HepG2 (cell line): Measurements from ENCODE around the gene ZNF511.

Experiments
- STAG1 ChIP-seq: sonication (generic); formaldehyde crosslinking; IDR thresholded peaks from 2 replicates; pipeline ENCODE4 v1.4.0; 2020; ENCODE audit warnings: missing genetic modification reagents
- SUZ12 ChIP-seq: fragments of 150-350 bp; IDR thresholded peaks from 2 replicates; pipeline ENCODE4 v1.6.1; 2014; ENCODE audit warnings: low read depth, low read length
- TF ChIP-seq, protein P1 (sequence below): IDR thresholded peaks from 2 replicates; pipeline ENCODE4 v1.6.1; 2016; ENCODE audit warnings: missing biosample characterization, missing genetic modification reagents, low read depth

DNA sequence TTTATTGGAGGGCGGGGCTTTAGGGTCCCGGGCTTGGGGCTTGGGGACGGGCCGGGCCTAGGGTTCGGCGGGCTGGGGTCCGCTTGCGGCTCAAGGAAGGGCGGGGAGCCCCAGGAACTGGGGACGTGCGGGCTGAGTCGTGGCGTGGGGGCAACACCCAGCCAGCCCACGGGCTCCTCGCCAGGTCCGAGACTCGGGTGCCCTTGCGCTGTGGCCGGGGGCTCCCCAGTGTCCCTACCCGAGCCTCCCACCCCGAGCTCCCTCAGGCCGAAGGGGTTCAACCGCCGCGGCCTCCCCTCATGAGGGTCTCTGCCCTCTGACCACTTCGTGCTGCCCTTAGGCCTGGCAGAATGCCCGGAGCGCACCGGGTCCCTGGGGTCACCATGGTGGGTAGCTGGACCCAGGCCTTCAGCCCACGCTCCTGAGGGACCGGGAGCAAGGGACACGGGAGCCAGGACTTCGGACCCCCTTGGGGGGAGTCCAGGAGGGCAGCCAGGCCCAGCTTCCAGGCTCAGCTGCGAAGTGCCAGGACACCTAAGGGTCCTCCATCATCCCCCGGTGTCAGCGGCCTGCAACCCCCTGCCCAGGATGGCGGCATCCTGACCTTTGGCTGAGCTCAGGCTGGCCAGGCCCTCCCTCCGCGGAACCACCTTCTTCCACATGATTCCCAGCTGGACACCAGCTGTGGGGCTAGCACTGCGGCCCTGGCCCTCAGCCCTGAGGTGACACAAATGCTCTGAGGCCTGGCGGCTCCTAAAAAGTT lies 49.6 kb downstream of the ZNF511 start:
- TF ChIP-seq, protein P1, sequence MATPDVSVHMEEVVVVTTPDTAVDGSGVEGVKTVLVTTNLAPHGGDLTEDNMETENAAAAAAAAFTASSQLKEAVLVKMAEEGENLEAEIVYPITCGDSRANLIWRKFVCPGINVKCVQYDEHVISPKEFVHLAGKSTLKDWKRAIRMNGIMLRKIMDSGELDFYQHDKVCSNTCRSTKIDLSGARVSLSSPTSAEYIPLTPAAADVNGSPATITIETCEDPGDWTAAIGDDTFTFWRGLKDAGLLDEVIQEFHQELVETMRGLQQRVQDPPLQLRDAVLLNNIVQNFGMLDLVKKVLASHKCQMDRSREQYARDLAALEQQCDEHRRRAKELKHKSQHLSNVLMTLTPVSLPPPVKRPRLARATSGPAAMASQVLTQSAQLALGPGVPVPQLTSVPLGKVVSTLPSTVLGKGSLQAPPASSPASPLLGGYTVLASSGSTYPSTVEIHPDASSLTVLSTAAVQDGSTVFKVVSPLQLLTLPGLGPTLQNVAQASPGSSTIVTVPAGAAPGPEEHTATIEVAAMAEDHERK (CRISPR knock-in tag) = no peak
- TF ChIP-seq STAG1 (CRISPR knock-in tag) = no peak
- TF ChIP-seq SUZ12 = no peak
